GM18868 (cell line): Measurements from ENCODE around the gene SNX5.

ENCODE experiments used
- ATAC-seq: cut with Tn5 transposase; IDR thresholded peaks from one replicate; pipeline ENCODE4 v1.9.1; 2021; ENCODE audit warnings: mild to moderate bottlenecking, moderate library complexity; ENCODE audit not compliant: unreplicated experiment

Gene SNX5

GRCh38 chr20:17941087-17941825 lies 27.3 kb downstream of the SNX5 start:
- ATAC-seq = no peak

GRCh38 chr20:17940224-17940971 lies 28.2 kb downstream of the SNX5 start:
- ATAC-seq = no peak

- ATAC-seq = peak; percentile 1
Measured at GRCh38 chr20:17939622-17940223, 28.9 kb downstream of the SNX5 start.

- peak; percentile 73 for ATAC-seq
Measured at GRCh38 chr20:17938871-17939619, 29.5 kb downstream of the SNX5 start.

- ATAC-seq = no peak
Measured at GRCh38 chr20:17936761-17937732, 31.5 kb downstream of the SNX5 start.

GRCh38 chr20:17936286-17936760 lies 32.3 kb downstream of the SNX5 start:
- ATAC-seq = no peak

GRCh38 chr20:17935761-17936160 lies 32.8 kb downstream of the SNX5 start:
- ATAC-seq = no peak

GRCh38 chr20:17935186-17935585 lies 33.4 kb downstream of the SNX5 start:
- no peak for ATAC-seq

GRCh38 chr20:17934141-17934862 lies 34.3 kb downstream of the SNX5 start:
- no peak for ATAC-seq

- peak; percentile 82 for ATAC-seq
Measured at GRCh38 chr20:17933711-17934110, 34.9 kb downstream of the SNX5 start.

GRCh38 chr20:17933121-17933520 lies 35.5 kb downstream of the SNX5 start:
- ATAC-seq = no peak

- no peak for ATAC-seq
Measured at GRCh38 chr20:17932396-17932795, 36.2 kb downstream of the SNX5 start.

GRCh38 chr20:17931513-17931912 lies 37.1 kb downstream of the SNX5 start:
- ATAC-seq = no peak

- ATAC-seq = no peak
Measured at GRCh38 chr20:17928633-17929311, 39.8 kb downstream of the SNX5 start.

GRCh38 chr20:17928211-17928611 lies 40.4 kb downstream of the SNX5 start:
- no peak for ATAC-seq

- no peak for ATAC-seq
Measured at GRCh38 chr20:17925940-17926300, 42.7 kb downstream of the SNX5 start.

GRCh38 chr20:17925141-17925939 lies 43.3 kb downstream of the SNX5 start:
- no peak for ATAC-seq

- no peak for ATAC-seq
Measured at GRCh38 chr20:17921774-17922173, 46.8 kb downstream of the SNX5 start.
